ENCODE data around the gene CYP24A1. TPM values are rescaled to one million over a fixed set of nuclear protein-coding genes. Genes with fewer than 3 reads are reported as not detected.

Gene CYP24A1
- total and polyA plus RNA-seq, 2 of the 13 experiments (the other 11 are each of a cell fraction or from before 2014, with no cell fraction given), result 9.4 to 32.7 TPM

- TF ChIP-seq EP300 (IDR thresholded peaks at IDR 0.05; ENCODE audit: low read depth in 2 of 2, low read length in 2 of 2) (peak; percentile 97 to 100), EP300 (CRISPR knock-in tag; IDR thresholded peaks at IDR 0.05; ENCODE audit: borderline replicate concordance) (peak; percentile 100), SKIL (CRISPR knock-in tag; IDR thresholded peaks at IDR 0.05; ENCODE audit: borderline replicate concordance) (peak; percentile 95), TERF1 (CRISPR knock-in tag; IDR thresholded peaks at IDR 0.05) (no peak), ZNF703 (CRISPR knock-in tag; IDR thresholded peaks at IDR 0.05; ENCODE audit: borderline replicate concordance) (no peak), HMGA1 (CRISPR knock-in tag; conservative IDR thresholded peaks at IDR 0.05) (no peak), ELF4 (CRISPR knock-in tag; IDR thresholded peaks at IDR 0.05; ENCODE audit: borderline replicate concordance) (0 out of 2 replicates have a peak, but pooled peaks have one; percentile 52), CHD2 (IDR thresholded peaks at IDR 0.05; ENCODE audit: low read depth, low read length) (no peak), KLF11 (CRISPR knock-in tag; IDR thresholded peaks at IDR 0.05) (peak; percentile 94), ZFP36 (IDR thresholded peaks at IDR 0.05; ENCODE audit: borderline replicate concordance, low read depth, low read length, partially characterized antibody) (no peak), ZNF501 (CRISPR knock-in tag; IDR thresholded peaks at IDR 0.05) (peak; percentile 67; the same call in 1 of the 2 replicates), XRCC5 (optimal IDR thresholded peaks at IDR 0.05; ENCODE audit: low read length) (peak; percentile 94), ZNF609 (CRISPR knock-in tag; IDR thresholded peaks at IDR 0.05; ENCODE audit: borderline replicate concordance) (peak; percentile 96), ZFP1 (CRISPR knock-in tag; IDR thresholded peaks at IDR 0.05) (0 out of 2 replicates have a peak, but pooled peaks have one; percentile 84), GATAD2A (CRISPR knock-in tag; IDR thresholded peaks at IDR 0.05) (peak; percentile 100), ZNF12 (CRISPR knock-in tag; IDR thresholded peaks at IDR 0.05) (peak; percentile 87; the same call in 1 of the 2 replicates), ZNF569 (CRISPR knock-in tag; IDR thresholded peaks at IDR 0.05; ENCODE audit: borderline replicate concordance) (no peak), ZNF329 (CRISPR knock-in tag; IDR thresholded peaks at IDR 0.05; ENCODE audit: low read depth) (0 out of 2 replicates have a peak, but pooled peaks have one; percentile 71), ZNF225 (CRISPR knock-in tag; IDR thresholded peaks at IDR 0.05) (no peak; the same call in 1 of the 2 replicates), ZNF691 (CRISPR knock-in tag; IDR thresholded peaks at IDR 0.05; ENCODE audit: borderline replicate concordance, low read depth) (peak; percentile 98)
These were observed 21.1 kb upstream of the CYP24A1 start (continued) for GRCh38 chr20:54194724-54195438.
